ENCODE data around the gene HASPIN.

HASPIN gene

GRCh38 chr17:3763777-3764170 lies 40.1 kb downstream of the HASPIN start:
- no peak for DNase-seq (ENCODE audit: low read depth, low spot score)

- DNase-seq (ENCODE audit: low read depth, low spot score): no peak
Measured at GRCh38 chr17:3765981-3766380, 42.3 kb downstream of the HASPIN start.

GRCh38 chr17:3766779-3767178 lies 43.1 kb downstream of the HASPIN start:
- no peak for DNase-seq (ENCODE audit: low read depth, low spot score)

- no peak for DNase-seq (ENCODE audit: low read depth, low spot score)
Measured at GRCh38 chr17:3768341-3768740, 44.6 kb downstream of the HASPIN start.

- no peak for DNase-seq (ENCODE audit: low read depth, low spot score)
Measured at GRCh38 chr17:3768769-3769168, 45.1 kb downstream of the HASPIN start.

- no peak for DNase-seq (ENCODE audit: low read depth, low spot score)
Measured at GRCh38 chr17:3770466-3770865, 46.8 kb downstream of the HASPIN start.

GRCh38 chr17:3771140-3771539 lies 47.4 kb downstream of the HASPIN start:
- no peak for DNase-seq (ENCODE audit: low read depth, low spot score)

GRCh38 chr17:3772764-3773163 lies 49.1 kb downstream of the HASPIN start:
- no peak for DNase-seq (ENCODE audit: low read depth, low spot score)

GRCh38 chr17:3773511-3773910 lies 49.8 kb downstream of the HASPIN start:
- no peak for DNase-seq (ENCODE audit: low read depth, low spot score)

GRCh38 chr17:3773966-3774365 lies 50.3 kb downstream of the HASPIN start:
- no peak for DNase-seq (ENCODE audit: low read depth, low spot score)

Data from smooth muscle cell of the brain vasculature (primary cell).